HEK293 (cell line): ENCODE data around the gene SLC9A4.

Source experiments
- CTCF ChIA-PET: fragments of 350-600 bp; formaldehyde crosslinking; extraction: SDS; loops from one replicate; lab custom pipeline; 2021; ENCODE audit warnings: antibody characterized with exemption; lab: Yijun Ruan, JAX
- POLR2A ChIA-PET: fragments of 300-600 bp; formaldehyde crosslinking; extraction: SDS; loops from one replicate; lab custom pipeline; 2020; ENCODE audit warnings: antibody characterized with exemption, inconsistent platforms; lab: Yijun Ruan, JAX
- H3K27ac ChIP-seq: fragments of 200-500 bp; sonication (Bioruptor generic); 2 replicates; pipeline ENCODE4 v1.5.1; 2014; ENCODE audit warnings: low read depth, low read length, control low read depth, inconsistent platforms; ENCODE audit errors: extremely low read depth
- H3K36me3 ChIP-seq, 2 experiments: fragments of 200-500 bp in 1 of 2; sonication (Bioruptor generic) in 1 of 2; 1 replicate in 1 of 2; 2 replicates in 1 of 2; pipeline ENCODE4 v1.5.1; 2014 to 2017; ENCODE audit warnings: inconsistent platforms in 2 of 2, low read length in 2 of 2; ENCODE audit not compliant: control insufficient read depth in 2 of 2, insufficient read depth in 1 of 2
- H3K4me1 ChIP-seq: fragments of 200-500 bp; sonication (Bioruptor generic); 2 replicates; pipeline ENCODE4 v1.5.1; 2014; ENCODE audit warnings: mild to moderate bottlenecking, low read length, inconsistent platforms; ENCODE audit not compliant: control insufficient read depth, insufficient read depth
- H3K4me3 ChIP-seq: 2 replicates; pipeline ENCODE4 v1.5.1; 2011; ENCODE audit warnings: low read depth, mild to moderate bottlenecking, control low read depth, low read length, moderate library complexity
- H3K9me3 ChIP-seq: fragments of 200-500 bp; sonication (Bioruptor generic); 2 replicates; pipeline ENCODE4 v1.5.1; 2014; ENCODE audit warnings: low read depth, low read length, inconsistent platforms; ENCODE audit not compliant: control insufficient read depth, insufficient read depth
- AEBP2 ChIP-seq: fragments of 450-650 bp; formaldehyde crosslinking; IDR thresholded peaks from 2 replicates; pipeline ENCODE4 v1.5.1; 2016; ENCODE audit warnings: missing biosample characterization, missing genetic modification characterization, borderline replicate concordance
- HIC1 ChIP-seq: fragments of 450-650 bp; formaldehyde crosslinking; IDR thresholded peaks from 2 replicates; pipeline ENCODE4 v1.5.1; 2016; ENCODE audit warnings: missing biosample characterization, missing genetic modification characterization
- SCRT1 ChIP-seq: fragments of 450-650 bp; formaldehyde crosslinking; IDR thresholded peaks from 2 replicates; pipeline ENCODE4 v1.5.1; 2016; ENCODE audit warnings: missing biosample characterization, missing genetic modification characterization, borderline replicate concordance
- TRIM28 ChIP-seq: IDR thresholded peaks from 2 replicates; pipeline ENCODE4 v1.6.1; 2011; ENCODE audit warnings: low read length, control low read depth, borderline replicate concordance
- TSHZ1 ChIP-seq: fragments of 450-650 bp; formaldehyde crosslinking; IDR thresholded peaks from 2 replicates; pipeline ENCODE4 v1.5.1; 2016; ENCODE audit warnings: missing biosample characterization, missing genetic modification characterization, borderline replicate concordance
- ZNF148 ChIP-seq: fragments of 450-650 bp; formaldehyde crosslinking; IDR thresholded peaks from 2 replicates; pipeline ENCODE4 v1.5.0; 2017; ENCODE audit warnings: missing biosample characterization, missing genetic modification characterization, borderline replicate concordance
- ZNF214 ChIP-seq: fragments of 450-650 bp; formaldehyde crosslinking; IDR thresholded peaks from 2 replicates; pipeline ENCODE4 v1.5.1; 2017; ENCODE audit warnings: missing biosample characterization, mild to moderate bottlenecking, missing genetic modification characterization, borderline replicate concordance
- ZNF302 ChIP-seq: fragments of 450-650 bp; formaldehyde crosslinking; IDR thresholded peaks from 2 replicates; pipeline ENCODE4 v1.5.1; 2016; ENCODE audit warnings: missing biosample characterization, missing genetic modification characterization, low read depth
- ZNF324 ChIP-seq: fragments of 450-650 bp; formaldehyde crosslinking; IDR thresholded peaks from 2 replicates; pipeline ENCODE4 v1.5.1; 2016; ENCODE audit warnings: missing biosample characterization, missing genetic modification characterization
- ZNF449 ChIP-seq: fragments of 450-650 bp; formaldehyde crosslinking; IDR thresholded peaks from 2 replicates; pipeline ENCODE4 v1.5.1; 2017; ENCODE audit warnings: missing biosample characterization, mild to moderate bottlenecking, missing genetic modification characterization, moderate library complexity
- ZNF501 ChIP-seq: fragments of 450-650 bp; formaldehyde crosslinking; IDR thresholded peaks from 2 replicates; pipeline ENCODE4 v1.5.1; 2016; ENCODE audit warnings: missing biosample characterization, missing genetic modification characterization
- ZNF530 ChIP-seq: fragments of 450-650 bp; formaldehyde crosslinking; IDR thresholded peaks from 2 replicates; pipeline ENCODE4 v1.5.1; 2016; ENCODE audit warnings: low read depth, missing biosample characterization, missing genetic modification characterization
- ZNF664 ChIP-seq: fragments of 450-650 bp; formaldehyde crosslinking; IDR thresholded peaks from 2 replicates; pipeline ENCODE4 v1.5.1; 2016; ENCODE audit warnings: missing biosample characterization, missing genetic modification characterization
- ZNF692 ChIP-seq: fragments of 450-650 bp; formaldehyde crosslinking; IDR thresholded peaks from 2 replicates; pipeline ENCODE4 v1.5.1; 2016; ENCODE audit warnings: missing biosample characterization, missing genetic modification characterization

Gene SLC9A4

GRCh38 chr2:102461188-102461587, 11.8 kb upstream of the SLC9A4 start (continued):
- TF ChIP-seq ZNF214 (no peak), ZNF449 (tag by site-specific recombination) (no peak), ZNF148 (tag by site-specific recombination) (no peak), ZNF501 (tag by site-specific recombination) (no peak)

GRCh38 chr2:102463160-102463559, 9.9 kb upstream of the SLC9A4 start:
- no peak for TF ChIP-seq TSHZ1 (tag by site-specific recombination)
- TF ChIP-seq ZNF214: no peak
- TF ChIP-seq ZNF530 (tag by site-specific recombination): no peak
- TF ChIP-seq HIC1 (tag by site-specific recombination): no peak
- no peak for TF ChIP-seq TRIM28
- TF ChIP-seq, all 188 proteins: peak for 0
- H3K36me3 ChIP-seq: no peaks in the 10 kb centered on the region
- H3K4me1 ChIP-seq: no peaks in the 10 kb centered on the region
- no peaks in the 10 kb centered on the region for H3K9me3 ChIP-seq
- H3K4me3 ChIP-seq: no peak overlapping the region
- CTCF ChIA-PET: interaction anchor here (3.4 kb wide), 1 partner anchor 9 kb away, joined by 27 read pairs; the partner anchor contains the start of gene SLC9A4
- H3K27ac ChIP-seq: no peak overlapping the region
- POLR2A ChIA-PET: no interaction called here

- no peaks in the 10 kb centered on the region for H3K9me3 ChIP-seq
- POLR2A ChIA-PET: no interaction called here
- no peaks in the 10 kb centered on the region for H3K36me3 ChIP-seq
- H3K4me3 ChIP-seq: no peak overlapping the region
- TF ChIP-seq ZNF324 (tag by site-specific recombination) (no peak), ZNF692 (tag by site-specific recombination) (no peak), SCRT1 (tag by site-specific recombination) (no peak), ZNF664 (tag by site-specific recombination) (no peak), ZNF302 (tag by site-specific recombination) (no peak), AEBP2 (tag by site-specific recombination) (no peak)
- TF ChIP-seq, all 188 proteins: peak for 0
- Histone ChIP-seq H3K4me1 (no peaks in the 10 kb centered on the region), H3K27ac (no peak overlapping the region)
- CTCF ChIA-PET: interaction anchor here (0.6 to 5.9 kb wide), 4 partner anchors 8 to 145 kb away, joined by 3 to 76 read pairs (median 4); no protein-coding TSS in a partner anchor
These were observed 2.9 kb upstream of the SLC9A4 start for GRCh38 chr2:102470168-102470567.
